OCI-LY1 (cell line): Measurements from ENCODE around the gene BTRC.

Experiments used
- H2AFZ ChIP-seq: fragments of 200-600 bp; sonication (generic), shearing (Covaris generic); 2 replicates; pipeline ENCODE4 v1.6.0; 2014; ENCODE audit warnings: antibody characterized with exemption, mild to moderate bottlenecking, low read length
- H3F3A ChIP-seq: fragments of 200-600 bp; sonication (generic), shearing (Covaris generic); 2 replicates; pipeline ENCODE4 v1.6.0; 2014; ENCODE audit warnings: mild to moderate bottlenecking, antibody characterized with exemption, low read length, moderate library complexity; ENCODE audit not compliant: insufficient read depth
- H3K27ac ChIP-seq: fragments of 200-600 bp; sonication (generic); 2 replicates; pipeline ENCODE4 v1.5.1; 2014; ENCODE audit warnings: low read length, mixed run types, mild to moderate bottlenecking, low read depth; ENCODE audit not compliant: poor library complexity, severe bottlenecking
- H3K27me3 ChIP-seq: fragments of 200-600 bp; sonication (generic); 2 replicates; pipeline ENCODE4 v1.6.0; 2014; ENCODE audit warnings: antibody characterized with exemption, mild to moderate bottlenecking, low read length, moderate library complexity; ENCODE audit not compliant: insufficient read depth
- H3K36me3 ChIP-seq: fragments of 200-600 bp; sonication (generic); 2 replicates; pipeline ENCODE4 v1.6.1; 2014; ENCODE audit warnings: mild to moderate bottlenecking, antibody characterized with exemption, low read length, moderate library complexity, mixed read lengths; ENCODE audit not compliant: insufficient read depth
- H3K4me1 ChIP-seq: fragments of 200-600 bp; sonication (generic); 2 replicates; pipeline ENCODE4 v1.5.1; 2014; ENCODE audit warnings: mild to moderate bottlenecking, low read length, moderate library complexity; ENCODE audit not compliant: insufficient read depth, severe bottlenecking
- H3K4me2 ChIP-seq: fragments of 200-600 bp; sonication (generic), shearing (Covaris generic); 2 replicates; pipeline ENCODE4 v1.6.1; 2014; ENCODE audit warnings: low read length
- H3K4me3 ChIP-seq: fragments of 200-600 bp; sonication (generic); 2 replicates; pipeline ENCODE4 v1.5.1; 2014; ENCODE audit warnings: low read length, low read depth, mild to moderate bottlenecking, mixed read lengths; ENCODE audit not compliant: poor library complexity, severe bottlenecking
- H3K79me2 ChIP-seq: fragments of 200-600 bp; shearing (Covaris generic); 2 replicates; pipeline ENCODE4 v1.6.1; 2016; ENCODE audit warnings: mixed run types, low read length, mixed read lengths; ENCODE audit not compliant: insufficient read depth
- H3K9ac ChIP-seq: fragments of 200-600 bp; sonication (generic), shearing (Covaris generic); 2 replicates; pipeline ENCODE4 v1.6.1; 2014; ENCODE audit warnings: mild to moderate bottlenecking, low read length, mixed read lengths
- H3K9me2 ChIP-seq: fragments of 200-600 bp; sonication (generic), shearing (Covaris generic); 2 replicates; pipeline ENCODE4 v1.6.1; 2014; ENCODE audit warnings: low read depth, mild to moderate bottlenecking, low read length, mixed read lengths
- H3K9me3 ChIP-seq: fragments of 200-600 bp; shearing (Covaris generic); 2 replicates; pipeline ENCODE4 v1.6.1; 2014; ENCODE audit warnings: low read length, mixed read lengths
- H4K20me1 ChIP-seq: fragments of 200-600 bp; sonication (generic), shearing (Covaris generic); 2 replicates; pipeline ENCODE4 v1.6.0; 2016; ENCODE audit warnings: mild to moderate bottlenecking, low read length; ENCODE audit not compliant: insufficient read depth
- EZH2 ChIP-seq: fragments of 200-600 bp; sonication (generic), shearing (Covaris generic); IDR thresholded peaks from 2 replicates; pipeline ENCODE4 v1.8.0; 2017; ENCODE audit warnings: borderline replicate concordance, mixed run types, mild to moderate bottlenecking, antibody characterized with exemption, low read length, moderate library complexity, mixed read lengths
- TF ChIP-seq, protein P1 (sequence below): fragments of 200-600 bp; sonication (generic), shearing (Covaris generic); IDR thresholded peaks from 2 replicates; pipeline ENCODE4 v1.5.1; 2017; ENCODE audit warnings: mild to moderate bottlenecking, antibody characterized with exemption, low read length, moderate library complexity, mixed read lengths

BTRC gene

GRCh38 chr10:101563497-101564040 is 209.6 kb downstream of the BTRC start:
- H3K27me3 ChIP-seq = no peaks in the 10 kb centered on the region
- H4K20me1 ChIP-seq = no peaks in the 10 kb centered on the region
- no peak overlapping the region for H2AFZ ChIP-seq
- H3K4me3 ChIP-seq = no peak overlapping the region
- H3K4me2 ChIP-seq = no peak overlapping the region
- H3K27ac ChIP-seq = no peak overlapping the region
- no peaks in the 10 kb centered on the region for H3F3A ChIP-seq
- H3K9me3 ChIP-seq = no peaks in the 10 kb centered on the region
- TF ChIP-seq EZH2 = no peak
- TF ChIP-seq, protein P1, sequence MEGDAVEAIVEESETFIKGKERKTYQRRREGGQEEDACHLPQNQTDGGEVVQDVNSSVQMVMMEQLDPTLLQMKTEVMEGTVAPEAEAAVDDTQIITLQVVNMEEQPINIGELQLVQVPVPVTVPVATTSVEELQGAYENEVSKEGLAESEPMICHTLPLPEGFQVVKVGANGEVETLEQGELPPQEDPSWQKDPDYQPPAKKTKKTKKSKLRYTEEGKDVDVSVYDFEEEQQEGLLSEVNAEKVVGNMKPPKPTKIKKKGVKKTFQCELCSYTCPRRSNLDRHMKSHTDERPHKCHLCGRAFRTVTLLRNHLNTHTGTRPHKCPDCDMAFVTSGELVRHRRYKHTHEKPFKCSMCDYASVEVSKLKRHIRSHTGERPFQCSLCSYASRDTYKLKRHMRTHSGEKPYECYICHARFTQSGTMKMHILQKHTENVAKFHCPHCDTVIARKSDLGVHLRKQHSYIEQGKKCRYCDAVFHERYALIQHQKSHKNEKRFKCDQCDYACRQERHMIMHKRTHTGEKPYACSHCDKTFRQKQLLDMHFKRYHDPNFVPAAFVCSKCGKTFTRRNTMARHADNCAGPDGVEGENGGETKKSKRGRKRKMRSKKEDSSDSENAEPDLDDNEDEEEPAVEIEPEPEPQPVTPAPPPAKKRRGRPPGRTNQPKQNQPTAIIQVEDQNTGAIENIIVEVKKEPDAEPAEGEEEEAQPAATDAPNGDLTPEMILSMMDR = no peak
- H3K79me2 ChIP-seq = no peaks in the 10 kb centered on the region
- no peaks in the 10 kb centered on the region for H3K4me1 ChIP-seq
- no peaks in the 10 kb centered on the region for H3K9me2 ChIP-seq
- H3K9ac ChIP-seq = no peak overlapping the region
- no peaks in the 10 kb centered on the region for H3K36me3 ChIP-seq

DNA sequence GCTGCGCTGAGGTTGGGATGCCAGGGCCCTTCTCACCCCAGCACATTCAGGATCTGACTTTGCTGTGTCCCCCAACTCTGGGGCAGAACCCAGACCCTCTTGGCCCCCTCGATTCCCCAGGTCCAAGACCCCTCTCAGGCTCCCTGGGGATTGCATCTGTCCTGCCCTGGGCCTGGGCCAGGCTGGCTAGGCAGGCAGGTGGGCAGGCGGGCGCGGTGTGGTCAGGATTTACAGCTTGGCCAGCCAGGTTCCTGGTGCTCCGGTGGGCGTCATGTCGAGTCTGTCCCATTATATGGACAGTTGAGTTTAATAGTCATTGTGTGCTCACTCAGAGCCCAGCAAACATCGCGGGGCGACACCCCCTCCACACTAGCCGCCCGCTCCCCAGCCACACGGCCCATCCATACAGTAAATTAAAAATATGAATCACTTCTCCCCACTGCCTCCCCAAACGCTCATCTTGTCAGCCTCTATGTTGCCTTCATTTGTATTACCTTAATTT is 210.6 kb downstream of the BTRC start:
- no peaks in the 10 kb centered on the region for H3K9me2 ChIP-seq
- H3K36me3 ChIP-seq = no peaks in the 10 kb centered on the region
- H4K20me1 ChIP-seq = no peaks in the 10 kb centered on the region
- no peaks in the 10 kb centered on the region for H3F3A ChIP-seq
- no peaks in the 10 kb centered on the region for H3K79me2 ChIP-seq
- no peak overlapping the region for H3K9ac ChIP-seq
- TF ChIP-seq, protein P1 = no peak
- no peak for TF ChIP-seq EZH2
- H2AFZ ChIP-seq = no peak overlapping the region
- no peaks in the 10 kb centered on the region for H3K9me3 ChIP-seq
- no peak overlapping the region for H3K27ac ChIP-seq
- H3K4me3 ChIP-seq = no peak overlapping the region
- no peak overlapping the region for H3K4me2 ChIP-seq
- H3K27me3 ChIP-seq = no peaks in the 10 kb centered on the region
- H3K4me1 ChIP-seq = peaks cover 2% of the 10 kb centered on the region

DNA sequence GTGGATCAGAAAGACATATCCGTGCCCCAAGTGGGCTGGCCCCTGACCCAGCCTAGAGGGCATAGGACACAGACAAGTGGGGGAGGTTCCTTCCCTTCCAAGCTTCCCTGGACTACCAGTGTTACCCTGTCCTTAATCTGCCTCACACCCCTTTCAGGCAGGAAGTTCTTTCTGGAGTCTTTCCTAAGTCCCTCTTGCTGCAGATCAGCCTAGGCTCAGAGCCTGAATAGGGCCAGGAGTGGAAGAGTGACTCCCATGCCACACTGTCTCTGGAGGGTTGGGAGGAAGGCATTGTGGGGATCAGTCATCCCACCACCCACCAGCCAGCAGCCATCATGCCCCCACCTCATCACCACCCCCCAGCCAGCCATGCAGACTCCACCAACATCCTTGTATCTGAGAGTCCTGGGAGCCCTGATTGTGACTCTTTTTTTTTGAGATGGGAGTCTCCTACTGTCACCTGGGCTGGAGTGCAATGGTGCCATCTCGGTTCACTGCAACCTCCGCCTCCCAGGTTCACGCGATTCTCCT is 211.5 kb downstream of the BTRC start:
- no peak overlapping the region for H3K9ac ChIP-seq
- H3K9me2 ChIP-seq = no peaks in the 10 kb centered on the region
- H4K20me1 ChIP-seq = no peaks in the 10 kb centered on the region
- H2AFZ ChIP-seq = no peak overlapping the region
- H3K9me3 ChIP-seq = no peaks in the 10 kb centered on the region
- TF ChIP-seq EZH2 = no peak
- TF ChIP-seq, protein P1 = no peak
- H3K4me1 ChIP-seq = peaks cover 8% of the 10 kb centered on the region
- no peak overlapping the region for H3K27ac ChIP-seq
- H3F3A ChIP-seq = no peaks in the 10 kb centered on the region
- H3K4me3 ChIP-seq = no peak overlapping the region
- H3K36me3 ChIP-seq = no peaks in the 10 kb centered on the region
- H3K79me2 ChIP-seq = no peaks in the 10 kb centered on the region
- no peak overlapping the region for H3K4me2 ChIP-seq
- no peaks in the 10 kb centered on the region for H3K27me3 ChIP-seq
